B cell (primary cell): Measurements from ENCODE around the gene ME1. TPM values are rescaled to one million over a fixed set of nuclear protein-coding genes. Genes with fewer than 3 reads are reported as not detected.

ENCODE experiments used
- ATAC-seq: fragments of 200-7000 bp; cut with Tn5 transposase; one replicate; pipeline ENCODE4 v1.10.0; 2021; ENCODE audit warnings: low read depth, mild to moderate bottlenecking, moderate number of reproducible peaks, moderate library complexity
- CTCF ChIA-PET: fragments of 350-600 bp; sonication (Branson Sonifier 250); formaldehyde crosslinking; loops from one replicate; lab custom pipeline; 2021; ENCODE audit warnings: antibody characterized with exemption, inconsistent platforms; lab: Charles Lee
- POLR2A ChIA-PET: fragments of 350-600 bp; sonication (Branson Sonifier 250); formaldehyde crosslinking; loops from one replicate; lab custom pipeline; 2021; ENCODE audit warnings: antibody characterized with exemption; lab: Charles Lee
- DNase-seq: peaks from one replicate; pipeline ENCODE4 v3.0.0; 2013
- H2AFZ ChIP-seq: 2 replicates; pipeline ENCODE4 v1.6.1; 2012; ENCODE audit warnings: mild to moderate bottlenecking, low read depth, low read length; ENCODE audit not compliant: insufficient read depth, poor library complexity, severe bottlenecking
- H3K27ac ChIP-seq, 2 donors: 1 replicate in 1 of 2; 2 replicates in 1 of 2; pipeline ENCODE4 v1.5.1; 2012 to 2013; ENCODE audit warnings: low read length in 2 of 2, mild to moderate bottlenecking in 2 of 2, moderate library complexity in 1 of 2
- H3K27me3 ChIP-seq, 4 experiments: fragments of 200-600 bp in 1 of 4; sonication (generic) in 1 of 4; replicated peaks in 1 of 4; 1 replicate in 2 of 4; 2 replicates in 2 of 4; pipeline versions ENCODE4 v1.6.1 to v1.7.0; 2013 to 2016; ENCODE audit warnings: low read length in 3 of 4, mild to moderate bottlenecking in 2 of 4, mixed read lengths in 1 of 4, moderate library complexity in 1 of 4; ENCODE audit not compliant: insufficient read depth in 4 of 4, control insufficient read depth in 3 of 4; ENCODE audit errors: control extremely low read depth in 1 of 4
- H3K36me3 ChIP-seq, 2 experiments: replicated peaks in 1 of 2; 1 replicate in 1 of 2; 2 replicates in 1 of 2; pipeline versions ENCODE4 v1.6.1 to v1.7.1; 2013; ENCODE audit warnings: low read length in 1 of 2; ENCODE audit not compliant: insufficient read depth in 2 of 2, control insufficient read depth in 1 of 2; ENCODE audit errors: control extremely low read depth in 1 of 2, extremely low read depth in 1 of 2
- H3K4me1 ChIP-seq, 2 donors: fragments of 200-600 bp in 1 of 2; sonication (generic) in 1 of 2; 1 replicate in 1 of 2; 2 replicates in 1 of 2; pipeline versions ENCODE4 v1.5.1 to v1.6.1; 2013 to 2017; ENCODE audit warnings: low read length in 2 of 2; ENCODE audit not compliant: control insufficient read depth in 2 of 2, insufficient read depth in 2 of 2
- H3K4me2 ChIP-seq: replicated peaks from 2 replicates; pipeline ENCODE3; 2012; ENCODE audit warnings: mild to moderate bottlenecking, low read depth, low read length; ENCODE audit not compliant: poor library complexity, severe bottlenecking
- H3K4me3 ChIP-seq, 5 experiments: fragments of 200-600 bp in 1 of 5; sonication (generic) in 1 of 5; 1 replicate in 3 of 5; 2 replicates in 2 of 5; pipeline versions ENCODE4 v1.5.1 to v1.7.0; 2011 to 2016; ENCODE audit warnings: low read length in 4 of 5, mild to moderate bottlenecking in 4 of 5, low read depth in 2 of 5, control low read depth in 1 of 5, moderate library complexity in 1 of 5; ENCODE audit not compliant: insufficient read depth in 1 of 5; ENCODE audit errors: control extremely low read depth in 1 of 5, extremely low read depth in 1 of 5
- H3K79me2 ChIP-seq: fragments of 200-600 bp; sonication (generic); one replicate; pipeline ENCODE4 v1.6.0; 2016; ENCODE audit warnings: low read length; ENCODE audit not compliant: control insufficient read depth, insufficient read depth
- H3K9ac ChIP-seq: fragments of 200-600 bp; sonication (generic); 2 replicates; pipeline ENCODE4 v1.6.1; 2017; ENCODE audit warnings: mild to moderate bottlenecking, low read length, moderate library complexity
- H3K9me3 ChIP-seq, 3 donors: one replicate each; pipeline versions ENCODE4 v1.6.1 to v1.7.1; 2013; ENCODE audit warnings: low read length in 2 of 3; ENCODE audit not compliant: control insufficient read depth in 2 of 3, insufficient read depth in 1 of 3; ENCODE audit errors: control extremely low read depth in 1 of 3
- H4K20me1 ChIP-seq: 2 replicates; pipeline ENCODE4 v1.6.0; 2012; ENCODE audit warnings: mild to moderate bottlenecking, low read length; ENCODE audit not compliant: insufficient read depth, control insufficient read depth, poor library complexity, severe bottlenecking
- H3K27ac Mint-ChIP-seq: one replicate; pipeline ENCODE4 v1.8.0; 2021; ENCODE audit warnings: mixed read lengths
- H3K27me3 Mint-ChIP-seq: one replicate; pipeline ENCODE4 v1.8.0; 2021; ENCODE audit warnings: mixed read lengths
- H3K4me1 Mint-ChIP-seq: one replicate; pipeline ENCODE4 v1.8.0; 2021; ENCODE audit warnings: mixed read lengths
- H3K4me3 Mint-ChIP-seq: one replicate; pipeline ENCODE4 v1.8.0; 2021; ENCODE audit warnings: mixed read lengths
- H3K9me3 Mint-ChIP-seq: one replicate; pipeline ENCODE4 v1.8.0; 2022; ENCODE audit warnings: mixed read lengths; ENCODE audit not compliant: insufficient read depth
- CTCF ChIP-seq: fragments of 200-600 bp; IDR thresholded peaks from one replicate; pipeline ENCODE4 v1.8.0; 2022; ENCODE audit warnings: antibody characterized with exemption, mild to moderate bottlenecking
- EZH2 ChIP-seq: IDR thresholded peaks from 2 replicates; pipeline ENCODE4 v1.6.1; 2012; ENCODE audit warnings: borderline replicate concordance, low read depth, mild to moderate bottlenecking, moderate library complexity, low read length; ENCODE audit not compliant: insufficient read depth, poor library complexity, severe bottlenecking
- WGBS: methylation state at CpG from one replicate; pipeline ENCODE4 v1.1.5; 2013; ENCODE audit warnings: missing lambda C conversion rate; ENCODE audit not compliant: insufficient coverage; 5-methylcytosine and 5-hydroxymethylcytosine counted together
- intact Hi-C: fragments of 100-400 bp; cut with micrococcal nuclease; formaldehyde crosslinking; loops from one replicate; pipeline ENCODE4 v1.10.0; 2022
- polyA plus RNA-seq: library from polyadenylated mRNA; depleted of rRNA; stranded (reverse); fragments of >200 nt; gene quantifications from 2 replicates; pipeline ENCODE4 v1.2.3, GENCODE V29; 2012
- total RNA-seq, 2 donors: library from RNA; stranded (reverse); fragments of 120-200 nt in 1 of 2; gene quantifications; 1 replicate in 1 of 2; 2 replicates in 1 of 2; pipeline versions ENCODE4 v1.2.3 to v1.2.4, GENCODE V29; 2013 to 2022

Gene ME1
- total and polyA plus RNA-seq, 2 donors (not counting 1 experiment from before 2014, with no cell fraction given), result not detected

- intact Hi-C loops, result no loop called here
- no peak overlapping the region for H3K4me2 ChIP-seq
- Mint-ChIP-seq H3K27me3 (no peaks in the 10 kb centered on the region), H3K4me1 (no peaks in the 10 kb centered on the region), H3K27ac (no peak overlapping the region), H3K9me3 (no peaks in the 10 kb centered on the region), H3K4me3 (no peak overlapping the region)
- no peak overlapping the region for H3K4me3 ChIP-seq
- DNase-seq, result no peak
- H2AFZ ChIP-seq, result no peak overlapping the region
- ATAC-seq, result no peak
- ChIA-PET CTCF (interaction anchor here (1.5 kb wide), 1 partner anchor 119 kb away, joined by 4 read pairs; no protein-coding TSS in a partner anchor), POLR2A (no interaction called here)
- TF ChIP-seq EZH2, result no peak
- TF ChIP-seq CTCF, result no peak
- H4K20me1 ChIP-seq, result no peaks in the 10 kb centered on the region
- H3K9ac ChIP-seq, result no peak overlapping the region
- peaks cover 14 to 52% of the 10 kb centered on the region in 2 experiments for H3K36me3 ChIP-seq
- 96% methylated on average over 2 of the region's 2 CpGs for WGBS
- H3K27me3 ChIP-seq, result no peaks in the 10 kb centered on the region
- no peaks in the 10 kb centered on the region for H3K4me1 ChIP-seq
- H3K9me3 ChIP-seq, result no peaks in the 10 kb centered on the region
- H3K27ac ChIP-seq, result no peak overlapping the region
- no peaks in the 10 kb centered on the region for H3K79me2 ChIP-seq
These were observed 245.8 kb downstream of the ME1 start for GRCh38 chr6:83185096-83185495.

DNA sequence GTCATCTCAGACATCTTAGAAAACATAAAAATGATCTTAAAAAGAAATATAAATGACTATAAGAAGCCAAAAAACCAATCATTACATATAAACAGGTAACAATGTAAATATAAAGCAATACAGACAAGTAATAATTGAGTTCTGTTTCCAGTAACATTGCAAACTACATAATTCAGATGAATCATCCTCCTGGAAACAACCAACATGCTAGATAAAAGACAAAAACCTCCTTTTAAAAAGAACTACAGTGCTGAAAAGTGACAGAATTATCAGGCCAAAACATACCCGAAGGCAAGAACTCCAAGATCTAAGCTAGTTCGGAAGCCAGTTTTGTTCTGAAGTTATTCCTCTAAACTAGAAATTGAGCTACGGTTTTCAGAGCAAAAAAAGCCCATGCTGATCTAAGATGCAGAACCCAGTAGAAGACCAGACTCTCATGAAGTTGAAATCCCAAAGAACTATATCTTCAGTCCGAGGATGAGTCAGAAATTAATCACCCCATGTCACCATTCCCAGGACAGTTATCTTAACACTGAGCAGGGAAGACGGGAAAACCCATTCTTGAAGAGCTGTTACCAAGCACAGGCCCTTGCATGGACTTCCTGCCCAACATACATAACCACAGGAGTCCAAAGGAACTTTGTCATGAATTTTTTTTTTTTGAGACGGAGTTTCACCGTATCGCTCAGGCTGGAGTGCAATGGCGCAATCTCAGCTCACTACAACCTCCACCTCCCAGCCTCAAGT, 247.6 kb downstream of the ME1 start:
- Histone ChIP-seq H4K20me1 (no peaks in the 10 kb centered on the region), H3K79me2 (no peaks in the 10 kb centered on the region), H3K9ac (no peak overlapping the region), H3K9me3 (no peaks in the 10 kb centered on the region), H3K27me3 (no peaks in the 10 kb centered on the region), H3K4me1 (no peaks in the 10 kb centered on the region), H2AFZ (no peak overlapping the region), H3K36me3 (peaks cover 12 to 61% of the 10 kb centered on the region in 2 experiments), H3K4me2 (no peak overlapping the region), H3K4me3 (no peak overlapping the region), H3K27ac (no peak overlapping the region)
- 84% methylated on average over 7 of the region's 9 CpGs for WGBS
- no peak for ATAC-seq
- CTCF ChIA-PET, result interaction anchor here (0.6 to 1.5 kb wide), 3 partner anchors 53 to 117 kb away, joined by 3 to 4 read pairs (median 4); partner anchors contain the start of gene DOP1A
- no peaks in the 10 kb centered on the region for H3K27me3 Mint-ChIP-seq
- intact Hi-C loops, result no loop called here
- TF ChIP-seq CTCF, result no peak
- TF ChIP-seq EZH2, result no peak
- H3K4me3 Mint-ChIP-seq, result no peak overlapping the region
- DNase-seq, result no peak
- POLR2A ChIA-PET, result no interaction called here
- H3K27ac Mint-ChIP-seq, result no peak overlapping the region
- H3K4me1 Mint-ChIP-seq, result no peaks in the 10 kb centered on the region
- H3K9me3 Mint-ChIP-seq, result no peaks in the 10 kb centered on the region
